Measurements from ENCODE around the gene MFSD2A.
"Not testable (repeated sequence)": the region's sequence is repeated elsewhere in the genome, so short reads cannot be mapped to it uniquely, and the experiment has no call there.

Gene MFSD2A

DNA sequence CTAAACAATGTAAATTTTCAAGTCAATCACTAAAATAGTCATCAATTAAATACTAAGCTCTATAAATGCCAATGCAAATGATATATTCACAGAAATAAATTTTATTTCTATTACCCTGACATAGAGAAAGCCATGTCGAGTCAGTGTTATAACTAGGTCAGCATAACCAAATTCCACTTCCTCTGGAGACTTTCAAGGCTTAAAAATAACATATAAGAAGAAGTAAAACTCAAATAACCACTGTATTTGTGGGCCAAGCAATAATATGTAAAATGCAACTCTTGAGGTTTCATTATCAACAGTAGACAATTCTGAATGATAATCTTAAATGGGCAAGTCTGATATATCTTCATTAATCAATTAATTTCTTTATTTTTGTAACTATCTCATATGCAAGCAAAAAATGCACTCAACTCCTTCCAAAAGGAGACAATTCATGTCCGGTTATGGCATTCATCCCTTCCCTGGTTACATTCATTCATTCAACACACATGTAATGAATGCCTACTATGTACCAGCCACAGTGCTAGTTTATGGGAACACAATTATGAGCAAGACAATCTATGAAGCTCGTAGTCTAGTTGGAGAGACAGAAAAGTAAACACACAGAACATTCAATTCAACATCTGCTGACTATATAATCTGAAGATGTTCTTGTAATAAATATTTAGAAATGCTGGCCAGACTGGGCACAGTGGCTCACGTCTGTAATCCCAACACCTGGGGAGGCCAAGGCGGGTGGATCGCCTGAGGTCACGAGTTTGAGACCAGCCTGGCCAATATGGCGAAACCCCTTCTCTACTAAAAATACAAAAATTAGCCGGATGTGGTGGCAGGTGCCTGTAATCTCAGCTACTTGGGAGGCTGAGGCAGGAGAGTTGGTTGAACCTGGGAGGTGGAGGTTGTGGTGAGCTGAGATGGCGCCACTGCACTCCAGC is 48.5 kb downstream of the MFSD2A start:
- no peak for DNase-seq (ENCODE audit: low read depth)

GRCh38 chr1:40004857-40005256 is 49.9 kb downstream of the MFSD2A start:
- DNase-seq (ENCODE audit: low read depth) = no peak

DNA sequence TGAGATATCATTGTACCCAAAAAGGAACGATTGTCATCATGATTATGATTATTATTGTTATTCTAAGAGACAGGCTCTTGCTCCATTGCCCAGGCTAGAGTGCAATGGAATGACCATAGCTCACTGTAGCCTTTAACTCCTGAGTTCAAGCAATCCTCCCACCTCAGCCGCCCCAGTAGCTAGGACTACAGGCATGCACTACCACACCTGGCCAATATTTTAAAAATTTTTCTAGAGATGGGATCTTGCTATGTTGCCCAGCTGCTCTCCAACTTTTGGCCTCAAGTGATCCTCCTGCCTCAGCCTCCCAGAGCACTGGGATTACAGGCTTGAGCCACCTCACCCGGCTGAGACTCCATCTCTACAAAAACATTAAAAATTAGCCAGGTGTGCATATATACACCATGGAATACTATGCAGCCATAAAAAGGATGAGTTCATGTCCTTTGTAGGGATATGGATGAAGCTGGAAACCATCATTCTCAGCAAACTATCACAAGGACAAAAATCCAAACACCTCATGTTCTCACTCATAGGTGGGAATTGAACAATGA is 52.6 kb downstream of the MFSD2A start:
- DNase-seq (ENCODE audit: low read depth) = not testable (repeated sequence)

DNA sequence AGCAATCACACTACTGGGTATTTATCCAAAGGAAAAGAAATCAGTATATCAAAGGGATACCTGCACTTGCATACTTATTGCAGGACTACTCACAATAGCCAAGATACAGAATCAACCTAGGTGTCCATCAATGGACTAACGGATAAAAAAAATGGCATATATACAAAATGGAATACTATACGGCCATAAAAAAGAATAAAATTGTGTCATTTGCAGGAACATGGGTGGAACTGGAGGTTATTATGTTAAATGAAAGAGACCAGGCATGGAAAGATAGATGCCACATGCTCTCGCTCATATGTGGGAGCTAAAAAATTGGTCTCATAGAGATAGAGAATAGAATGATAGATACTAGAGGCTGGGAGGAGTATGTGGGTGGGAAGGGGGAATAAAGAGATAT is 56.3 kb downstream of the MFSD2A start:
- no peak for DNase-seq (ENCODE audit: low read depth)

DNA sequence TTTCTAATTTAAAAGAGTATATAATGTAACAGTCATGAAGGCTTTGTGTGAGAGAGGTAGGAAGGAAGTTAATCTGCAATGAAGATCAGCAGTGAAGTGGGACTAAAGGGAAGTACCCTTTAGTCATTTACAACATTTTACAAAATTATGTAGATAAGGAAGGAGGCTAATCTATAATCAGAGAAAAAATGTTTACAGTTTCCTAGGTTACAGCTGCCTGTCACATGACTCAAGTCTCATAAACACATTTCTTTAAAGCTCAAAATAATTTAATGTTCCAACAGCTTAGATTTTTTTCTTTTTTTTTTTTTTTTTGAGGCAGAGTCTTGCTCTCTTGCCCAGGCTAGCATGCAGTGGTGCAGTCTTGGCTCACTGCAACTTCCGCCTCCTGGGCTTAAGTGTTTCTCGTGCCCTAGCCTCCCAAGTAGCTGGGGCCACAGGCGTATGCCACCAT is 59.3 kb downstream of the MFSD2A start:
- DNase-seq (ENCODE audit: low read depth) = peak; percentile 49

GRCh38 chr1:40014812-40015594 is 60.1 kb downstream of the MFSD2A start:
- peak; percentile 98 for DNase-seq (ENCODE audit: low read depth)

- DNase-seq (ENCODE audit: low read depth) = no peak
Measured at GRCh38 chr1:40017951-40018575, 63.1 kb downstream of the MFSD2A start.
